Measurements from ENCODE around the gene BST2.

Gene BST2

GRCh38 chr19:17418710-17419109 lies 13.3 kb upstream of the BST2 start:
- Histone ChIP-seq H3K4me1 (ENCODE audit: control insufficient read depth, insufficient read depth, low read length, poor library complexity, severe bottlenecking) (peaks cover 6% of the 10 kb centered on the region), H3K9me3 (ENCODE audit: control insufficient read depth, low read length) (no peaks in the 10 kb centered on the region), H3K27ac (ENCODE audit: low read depth, low read length, severe bottlenecking) (peak overlapping the region; percentile 94), H3K36me3 (ENCODE audit: control insufficient read depth, insufficient read depth, low read length) (peaks cover 17% of the 10 kb centered on the region), H3K4me3 (ENCODE audit: extremely low read depth, insufficient read depth, low read length, poor library complexity, severe bottlenecking) (peak overlapping the region; percentile 85)
- no CpG with 5 or more reads among the region's 3 CpGs for WGBS, 2 experiments (ENCODE audit: insufficient coverage in 2 of 2)

GRCh38 chr19:17415121-17415520 lies 9.7 kb upstream of the BST2 start:
- 21 to 25% methylated on average over 4 of the region's 6 CpGs for WGBS, 2 experiments (ENCODE audit: insufficient coverage in 2 of 2)
- Histone ChIP-seq H3K27ac (ENCODE audit: low read depth, low read length, severe bottlenecking) (peak overlapping the region; percentile 81), H3K36me3 (ENCODE audit: control insufficient read depth, insufficient read depth, low read length) (no peaks in the 10 kb centered on the region), H3K4me3 (ENCODE audit: extremely low read depth, insufficient read depth, low read length, poor library complexity, severe bottlenecking) (no peak overlapping the region), H3K4me1 (ENCODE audit: control insufficient read depth, insufficient read depth, low read length, poor library complexity, severe bottlenecking) (peaks cover 12% of the 10 kb centered on the region), H3K9me3 (ENCODE audit: control insufficient read depth, low read length) (no peaks in the 10 kb centered on the region)

- Histone ChIP-seq H3K36me3 (ENCODE audit: control insufficient read depth, insufficient read depth, low read length) (no peaks in the 10 kb centered on the region), H3K9me3 (ENCODE audit: control insufficient read depth, low read length) (no peaks in the 10 kb centered on the region), H3K4me3 (ENCODE audit: extremely low read depth, insufficient read depth, low read length, poor library complexity, severe bottlenecking) (no peak overlapping the region), H3K4me1 (ENCODE audit: control insufficient read depth, insufficient read depth, low read length, poor library complexity, severe bottlenecking) (peaks cover 12% of the 10 kb centered on the region), H3K27ac (ENCODE audit: low read depth, low read length, severe bottlenecking) (peak overlapping the region; percentile 5)
- 91 to 95% methylated on average over 8 of the region's 8 CpGs for WGBS, 2 experiments (ENCODE audit: insufficient coverage in 2 of 2)
These were observed 8.7 kb upstream of the BST2 start for GRCh38 chr19:17414097-17414496.

DNA sequence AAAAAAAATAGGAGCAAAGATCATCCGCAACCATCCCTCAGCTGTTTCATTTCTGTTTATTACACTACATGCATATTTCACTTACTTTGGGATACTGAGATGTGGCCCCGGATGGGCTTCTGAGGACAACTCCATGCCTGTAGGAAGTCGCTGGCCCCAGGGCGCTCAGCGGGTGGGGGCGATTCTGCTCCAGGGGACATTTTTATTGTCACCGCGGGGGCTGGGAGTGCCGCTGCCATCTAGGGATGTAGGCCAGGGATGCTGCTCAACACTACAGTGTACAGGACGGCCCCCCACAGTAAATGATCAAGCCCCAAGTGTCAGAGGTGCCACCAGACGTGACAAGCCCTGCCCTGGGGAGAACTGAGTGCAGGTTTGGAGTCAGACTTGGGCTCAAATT lies 6.4 kb upstream of the BST2 start:
- H3K9me3 ChIP-seq (ENCODE audit: control insufficient read depth, low read length): no peaks in the 10 kb centered on the region
- H3K27ac ChIP-seq (ENCODE audit: low read depth, low read length, severe bottlenecking): peak overlapping the region; percentile 92
- WGBS, 2 experiments (ENCODE audit: insufficient coverage in 2 of 2): 77 to 91% methylated on average over 9 to 10 of the region's 11 CpGs
- H3K4me3 ChIP-seq (ENCODE audit: extremely low read depth, insufficient read depth, low read length, poor library complexity, severe bottlenecking): no peak overlapping the region
- H3K4me1 ChIP-seq (ENCODE audit: control insufficient read depth, insufficient read depth, low read length, poor library complexity, severe bottlenecking): peaks cover 12% of the 10 kb centered on the region
- H3K36me3 ChIP-seq (ENCODE audit: control insufficient read depth, insufficient read depth, low read length): no peaks in the 10 kb centered on the region

- 94 to 100% methylated on average over 2 to 5 of the region's 9 CpGs for WGBS, 2 experiments (ENCODE audit: insufficient coverage in 2 of 2)
- H3K4me3 ChIP-seq (ENCODE audit: extremely low read depth, insufficient read depth, low read length, poor library complexity, severe bottlenecking): no peak overlapping the region
- H3K9me3 ChIP-seq (ENCODE audit: control insufficient read depth, low read length): no peaks in the 10 kb centered on the region
- no peaks in the 10 kb centered on the region for H3K36me3 ChIP-seq (ENCODE audit: control insufficient read depth, insufficient read depth, low read length)
- H3K4me1 ChIP-seq (ENCODE audit: control insufficient read depth, insufficient read depth, low read length, poor library complexity, severe bottlenecking): peaks cover 19% of the 10 kb centered on the region
- H3K27ac ChIP-seq (ENCODE audit: low read depth, low read length, severe bottlenecking): no peak overlapping the region
These were observed 4.6 kb upstream of the BST2 start for GRCh38 chr19:17409990-17410389.

DNA sequence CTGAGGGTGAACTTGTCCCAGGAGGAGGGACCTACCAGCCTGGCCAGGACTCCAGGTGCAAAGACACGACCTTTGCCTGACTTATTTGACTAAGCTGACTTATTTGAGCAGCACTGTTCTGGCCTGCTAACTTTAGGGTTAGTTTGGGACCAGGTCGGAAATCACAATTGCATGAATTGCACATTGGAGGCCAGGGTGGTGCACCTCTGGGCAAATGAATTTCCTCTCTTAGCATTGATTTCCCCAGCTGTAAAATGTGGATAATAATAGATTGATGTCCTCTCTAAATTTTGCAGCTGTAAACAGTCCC lies 1.4 kb upstream of the BST2 start:
- no peak overlapping the region for H3K4me3 ChIP-seq (ENCODE audit: extremely low read depth, insufficient read depth, low read length, poor library complexity, severe bottlenecking)
- peaks cover 12% of the 10 kb centered on the region for H3K4me1 ChIP-seq (ENCODE audit: control insufficient read depth, insufficient read depth, low read length, poor library complexity, severe bottlenecking)
- 83 to 94% methylated on average over 1 to 2 of the region's 2 CpGs for WGBS, 2 experiments (ENCODE audit: insufficient coverage in 2 of 2)
- H3K9me3 ChIP-seq (ENCODE audit: control insufficient read depth, low read length): no peaks in the 10 kb centered on the region
- no peaks in the 10 kb centered on the region for H3K36me3 ChIP-seq (ENCODE audit: control insufficient read depth, insufficient read depth, low read length)
- peak overlapping the region; percentile 41 for H3K27ac ChIP-seq (ENCODE audit: low read depth, low read length, severe bottlenecking)

DNA sequence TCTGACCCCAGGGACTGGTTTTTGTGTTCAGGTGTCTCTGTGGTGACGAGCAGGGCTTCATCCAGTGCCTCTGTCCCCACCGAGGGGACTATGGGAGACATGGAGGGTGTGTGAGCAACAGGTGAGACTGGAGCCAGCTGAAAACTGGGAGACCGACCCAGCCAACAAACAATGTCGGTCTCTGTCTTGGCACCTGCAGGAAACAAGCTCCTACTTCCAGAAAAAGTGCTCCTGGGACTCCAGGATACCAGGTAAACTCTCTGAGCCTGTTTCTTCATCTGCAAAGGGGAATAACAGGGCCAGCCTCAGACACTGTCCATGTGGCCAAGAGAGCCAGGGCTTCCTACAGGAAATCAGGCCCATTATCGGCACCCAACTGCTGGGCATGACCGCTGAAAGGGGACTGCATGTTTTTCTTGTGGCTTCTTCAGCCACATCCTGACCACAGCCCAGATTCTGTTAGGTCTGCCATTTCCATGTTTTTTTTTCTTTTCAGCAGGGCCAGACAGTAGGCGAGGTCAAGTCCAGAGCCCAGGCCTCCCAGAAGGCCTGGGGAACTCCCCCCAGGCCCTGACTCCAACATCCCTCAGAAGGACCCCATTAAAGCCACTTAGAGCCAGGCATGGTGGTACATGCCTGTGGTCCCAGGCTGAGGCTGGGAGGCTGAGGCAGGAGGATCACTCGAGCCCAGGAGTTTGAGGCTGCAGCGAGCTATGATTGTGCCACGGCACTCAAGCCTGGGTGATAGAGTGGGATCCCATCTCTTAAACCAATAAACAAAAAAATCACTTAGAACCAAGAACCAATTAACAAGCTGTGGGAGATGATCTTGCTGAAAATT lies 836 bp upstream of the BST2 start:
- peak overlapping the region; percentile 41 for H3K27ac ChIP-seq (ENCODE audit: low read depth, low read length, severe bottlenecking)
- H3K9me3 ChIP-seq (ENCODE audit: control insufficient read depth, low read length): no peaks in the 10 kb centered on the region
- 91 to 94% methylated on average over 6 to 8 of the region's 10 CpGs for WGBS, 2 experiments (ENCODE audit: insufficient coverage in 2 of 2)
- no peaks in the 10 kb centered on the region for H3K36me3 ChIP-seq (ENCODE audit: control insufficient read depth, insufficient read depth, low read length)
- peaks cover 12% of the 10 kb centered on the region for H3K4me1 ChIP-seq (ENCODE audit: control insufficient read depth, insufficient read depth, low read length, poor library complexity, severe bottlenecking)
- no peak overlapping the region for H3K4me3 ChIP-seq (ENCODE audit: extremely low read depth, insufficient read depth, low read length, poor library complexity, severe bottlenecking)

DNA sequence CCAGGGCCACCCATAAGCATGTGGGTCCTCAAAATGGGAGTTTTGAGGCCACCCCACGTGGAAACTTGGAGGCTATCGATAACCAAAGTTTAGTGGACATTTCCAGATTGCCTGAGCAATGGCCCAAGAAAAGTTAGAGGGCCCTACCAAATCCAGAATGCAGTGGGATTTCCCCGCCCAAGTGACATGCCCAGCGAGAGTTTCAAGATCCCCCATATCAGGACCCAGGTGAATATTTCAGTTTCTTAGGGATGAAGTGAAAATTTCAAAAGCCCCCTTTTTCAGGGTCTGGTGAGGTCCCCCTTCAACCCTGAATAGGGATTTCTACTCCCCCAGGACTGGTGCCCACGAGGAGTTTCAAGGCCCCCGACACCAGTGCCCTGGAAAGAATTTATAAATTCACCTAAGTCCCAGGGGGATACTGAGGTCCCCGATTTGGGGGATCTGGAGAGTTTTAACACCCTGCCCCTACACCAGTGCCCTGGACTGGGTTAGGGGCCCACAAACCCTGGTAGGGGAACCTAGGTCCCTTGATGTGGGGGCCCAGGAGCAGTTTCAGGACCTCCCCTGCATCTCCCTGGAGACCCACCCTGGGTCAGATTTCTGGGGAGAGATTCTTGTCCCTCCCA lies 695 bp downstream of the BST2 start:
- 92% methylated on average over 3 to 6 of the region's 7 CpGs for WGBS, 2 experiments (ENCODE audit: insufficient coverage in 2 of 2)
- Histone ChIP-seq H3K27ac (ENCODE audit: low read depth, low read length, severe bottlenecking) (peak overlapping the region; percentile 66), H3K4me3 (ENCODE audit: extremely low read depth, insufficient read depth, low read length, poor library complexity, severe bottlenecking) (peak overlapping the region; percentile 33), H3K4me1 (ENCODE audit: control insufficient read depth, insufficient read depth, low read length, poor library complexity, severe bottlenecking) (peaks cover 12% of the 10 kb centered on the region), H3K36me3 (ENCODE audit: control insufficient read depth, insufficient read depth, low read length) (no peaks in the 10 kb centered on the region), H3K9me3 (ENCODE audit: control insufficient read depth, low read length) (no peaks in the 10 kb centered on the region)

GRCh38 chr19:17404015-17404414 lies 1.4 kb downstream of the BST2 start:
- H3K4me3 ChIP-seq (ENCODE audit: extremely low read depth, insufficient read depth, low read length, poor library complexity, severe bottlenecking): peak overlapping the region; percentile 33
- peak overlapping the region; percentile 66 for H3K27ac ChIP-seq (ENCODE audit: low read depth, low read length, severe bottlenecking)
- H3K9me3 ChIP-seq (ENCODE audit: control insufficient read depth, low read length): no peaks in the 10 kb centered on the region
- H3K36me3 ChIP-seq (ENCODE audit: control insufficient read depth, insufficient read depth, low read length): no peaks in the 10 kb centered on the region
- 64% methylated on average over 2 of the region's 6 CpGs; no CpG with 5 or more reads in 1 of the 2 experiments for WGBS, 2 experiments (ENCODE audit: insufficient coverage in 2 of 2)
- H3K4me1 ChIP-seq (ENCODE audit: control insufficient read depth, insufficient read depth, low read length, poor library complexity, severe bottlenecking): peaks cover 12% of the 10 kb centered on the region

DNA sequence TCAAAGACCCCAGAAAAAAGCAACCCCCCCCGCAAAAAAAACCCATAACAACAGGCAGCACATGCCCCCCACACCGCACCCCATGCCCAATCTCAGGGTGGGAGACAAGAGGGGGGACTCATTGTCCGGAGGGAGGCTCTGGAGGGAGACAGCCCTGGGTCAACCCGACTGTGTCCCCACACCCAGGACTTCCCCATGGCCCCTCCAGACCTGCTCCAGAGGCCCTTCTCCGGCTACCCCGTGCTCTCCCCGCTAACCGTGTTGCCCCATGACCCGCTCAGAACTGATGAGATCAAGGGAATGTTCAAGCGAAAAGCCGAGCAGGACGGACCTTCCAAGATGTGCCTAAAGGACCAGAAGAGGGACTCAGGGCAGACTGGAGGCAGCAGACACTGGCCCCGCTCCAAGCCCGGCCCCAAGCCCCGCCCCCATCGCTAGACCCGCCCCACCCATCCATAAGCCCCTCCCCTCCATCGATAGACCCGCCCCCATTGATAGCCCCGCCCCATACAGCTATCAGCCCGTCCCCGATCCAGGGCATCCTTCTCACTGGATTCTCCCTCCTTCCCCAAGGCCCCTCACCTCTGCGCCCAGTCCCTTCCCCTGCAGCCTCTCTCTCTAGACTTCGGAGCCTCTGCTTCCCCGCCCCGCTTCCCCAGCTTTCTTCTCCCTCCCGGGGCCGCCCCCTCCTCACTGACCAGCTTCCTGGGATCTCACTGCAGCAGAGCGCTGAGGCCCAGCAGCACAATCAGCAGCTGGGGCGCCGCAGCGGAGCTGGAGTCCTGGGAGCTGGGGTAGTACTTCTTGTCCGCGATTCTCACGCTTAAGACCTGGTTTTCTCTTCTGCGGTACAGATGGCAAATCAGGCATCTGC lies 2.2 kb downstream of the BST2 start:
- Histone ChIP-seq H3K9me3 (ENCODE audit: control insufficient read depth, low read length) (no peaks in the 10 kb centered on the region), H3K4me3 (ENCODE audit: extremely low read depth, insufficient read depth, low read length, poor library complexity, severe bottlenecking) (peak overlapping the region; percentile 33), H3K27ac (ENCODE audit: low read depth, low read length, severe bottlenecking) (no peak overlapping the region), H3K36me3 (ENCODE audit: control insufficient read depth, insufficient read depth, low read length) (no peaks in the 10 kb centered on the region), H3K4me1 (ENCODE audit: control insufficient read depth, insufficient read depth, low read length, poor library complexity, severe bottlenecking) (peaks cover 12% of the 10 kb centered on the region)
- 40 to 43% methylated on average over 17 to 21 of the region's 36 CpGs for WGBS, 2 experiments (ENCODE audit: insufficient coverage in 2 of 2)

Data from mesodermal cell (in vitro differentiated cells).